ENCODE measurements around the gene SLC7A14.

GRCh38 chr3:170611751-170612150, 25.9 kb upstream of the SLC7A14 start:
- TF ChIP-seq, protein P1, sequence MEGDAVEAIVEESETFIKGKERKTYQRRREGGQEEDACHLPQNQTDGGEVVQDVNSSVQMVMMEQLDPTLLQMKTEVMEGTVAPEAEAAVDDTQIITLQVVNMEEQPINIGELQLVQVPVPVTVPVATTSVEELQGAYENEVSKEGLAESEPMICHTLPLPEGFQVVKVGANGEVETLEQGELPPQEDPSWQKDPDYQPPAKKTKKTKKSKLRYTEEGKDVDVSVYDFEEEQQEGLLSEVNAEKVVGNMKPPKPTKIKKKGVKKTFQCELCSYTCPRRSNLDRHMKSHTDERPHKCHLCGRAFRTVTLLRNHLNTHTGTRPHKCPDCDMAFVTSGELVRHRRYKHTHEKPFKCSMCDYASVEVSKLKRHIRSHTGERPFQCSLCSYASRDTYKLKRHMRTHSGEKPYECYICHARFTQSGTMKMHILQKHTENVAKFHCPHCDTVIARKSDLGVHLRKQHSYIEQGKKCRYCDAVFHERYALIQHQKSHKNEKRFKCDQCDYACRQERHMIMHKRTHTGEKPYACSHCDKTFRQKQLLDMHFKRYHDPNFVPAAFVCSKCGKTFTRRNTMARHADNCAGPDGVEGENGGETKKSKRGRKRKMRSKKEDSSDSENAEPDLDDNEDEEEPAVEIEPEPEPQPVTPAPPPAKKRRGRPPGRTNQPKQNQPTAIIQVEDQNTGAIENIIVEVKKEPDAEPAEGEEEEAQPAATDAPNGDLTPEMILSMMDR (IDR thresholded peaks at IDR 0.05; ENCODE audit: borderline replicate concordance, extremely low read depth, low read length, poor library complexity, severe bottlenecking): no peak
- no peak for TF ChIP-seq EZH2 (IDR thresholded peaks at IDR 0.05; ENCODE audit: borderline replicate concordance, low read depth, low read length, severe bottlenecking)
